Activated CD4-positive, CD25-positive, alpha-beta regulatory T cell treated with anti-CD3 and anti-CD28 coated beads, Interleukin-2, amount 50 U/mL, for 72 hours (primary cell): ENCODE measurements around the gene LIN52.
A peak's percentile ranks its signal among the peaks of the same experiment; 100 is the strongest.

Experiments
- DNase-seq: peaks from one replicate; pipeline ENCODE4 v3.0.0; 2021

The LIN52 gene, protein sequence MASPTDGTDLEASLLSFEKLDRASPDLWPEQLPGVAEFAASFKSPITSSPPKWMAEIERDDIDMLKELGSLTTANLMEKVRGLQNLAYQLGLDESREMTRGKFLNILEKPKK

GRCh38 chr14:74084277-74085046 is at the start of gene LIN52, which contains the start of gene ALDH6A1:
Gene LIN52 (plus strand): TSS chr14:74084956. CDS start chr14:74084975, 19 bp downstream.
Gene ALDH6A1 (minus strand): TSS chr14:74084453. CDS start chr14:74084394, 59 bp downstream.
- DNase-seq: peak; percentile 99

- no peak for DNase-seq
Measured at GRCh38 chr14:74035556-74035955, 49.2 kb upstream of the LIN52 start.

- no peak for DNase-seq
Measured at GRCh38 chr14:74038020-74038859, 46.5 kb upstream of the LIN52 start.

- no peak for DNase-seq
Measured at GRCh38 chr14:74042296-74042695, 42.5 kb upstream of the LIN52 start.

GRCh38 chr14:74045522-74045921 is 39.2 kb upstream of the LIN52 start:
- no peak for DNase-seq

GRCh38 chr14:74048281-74048680 is 36.5 kb upstream of the LIN52 start:
- no peak for DNase-seq

- DNase-seq: no peak
Measured at GRCh38 chr14:74049876-74050495, 34.8 kb upstream of the LIN52 start.

- no peak for DNase-seq
Measured at GRCh38 chr14:74062809-74063150, 22.0 kb upstream of the LIN52 start.

GRCh38 chr14:74064426-74064825 is 20.3 kb upstream of the LIN52 start:
- no peak for DNase-seq

DNA sequence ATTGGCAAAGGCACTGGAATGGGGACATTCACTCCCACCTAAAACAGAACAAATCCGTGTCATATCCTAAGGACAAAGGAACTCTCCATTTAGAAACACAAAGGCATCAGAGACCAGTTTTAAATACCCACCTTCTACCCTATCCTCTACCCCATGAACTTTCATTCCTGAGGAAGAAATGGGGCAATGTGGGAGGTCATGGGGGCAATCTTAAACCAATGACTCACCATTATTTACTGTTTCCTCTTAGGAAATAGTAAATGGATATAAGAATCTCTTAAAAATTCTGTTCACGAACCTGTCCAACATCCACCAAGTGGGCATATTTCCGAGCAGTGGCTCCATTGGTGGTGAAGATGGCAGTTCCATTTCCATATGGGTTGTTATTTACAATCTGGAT is 19.9 kb upstream of the LIN52 start:
- no peak for DNase-seq

DNA sequence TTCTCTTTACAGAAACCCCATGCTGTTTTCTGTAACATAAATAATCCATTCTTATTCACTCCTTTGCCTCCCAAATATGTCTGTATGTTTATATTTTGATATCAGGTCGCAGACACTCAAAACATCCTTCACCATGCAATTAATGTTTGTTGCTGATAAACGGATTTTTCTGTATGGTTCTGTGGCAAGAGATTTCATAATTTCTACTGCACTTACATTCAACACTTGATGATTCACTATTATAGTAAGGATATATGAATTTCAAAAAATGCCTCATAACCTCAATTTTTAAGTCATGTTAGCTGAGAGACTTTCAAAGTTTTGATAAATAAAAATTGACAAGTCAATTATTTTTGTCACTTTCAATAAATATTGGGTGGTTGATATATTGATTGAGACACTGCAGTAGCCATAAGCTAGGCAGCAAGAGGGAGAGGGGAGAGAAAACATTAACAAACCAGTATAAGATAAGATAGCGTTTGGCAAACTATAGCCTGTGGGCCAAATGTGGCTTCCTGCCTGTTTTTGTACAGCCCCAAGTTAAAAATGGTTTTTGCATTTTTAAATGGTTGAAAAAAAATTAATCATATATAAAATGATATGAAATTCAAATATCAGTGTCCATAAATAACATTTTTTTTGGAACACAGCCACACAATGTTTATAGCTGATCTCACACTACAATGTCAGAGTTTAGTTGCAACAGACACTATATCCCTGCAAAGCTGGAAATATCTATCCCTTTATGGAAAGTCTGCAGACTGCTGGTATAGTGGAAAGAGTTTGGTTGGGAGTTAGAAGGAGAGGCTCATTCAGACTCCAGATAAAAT is 18.8 kb upstream of the LIN52 start:
- no peak for DNase-seq

- no peak for DNase-seq
Measured at GRCh38 chr14:74077401-74077800, 7.4 kb upstream of the LIN52 start.

GRCh38 chr14:74080820-74081460 is 3.8 kb upstream of the LIN52 start:
- no peak for DNase-seq

DNA sequence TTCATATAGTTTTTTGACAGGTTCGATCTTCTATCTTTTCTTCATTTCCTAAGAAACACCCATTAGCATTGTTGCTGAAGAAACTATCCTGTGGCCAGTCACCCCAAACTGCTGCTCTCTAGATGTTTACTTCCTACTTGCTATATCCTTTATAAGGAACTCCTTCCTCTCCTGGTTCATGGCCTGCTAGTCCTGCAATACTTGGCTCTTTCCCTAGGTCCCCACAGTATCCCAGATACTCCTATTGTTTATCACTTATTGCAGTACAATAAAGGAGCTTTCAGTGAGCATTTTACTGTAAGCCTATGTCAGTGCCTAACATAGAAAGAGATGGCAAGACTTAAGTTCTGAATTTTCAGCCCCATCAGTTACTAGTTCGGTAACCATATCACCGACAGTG is 3.3 kb upstream of the LIN52 start:
- DNase-seq: no peak

GRCh38 chr14:74083161-74083560 is 1.6 kb upstream of the LIN52 start:
- DNase-seq: no peak

DNA sequence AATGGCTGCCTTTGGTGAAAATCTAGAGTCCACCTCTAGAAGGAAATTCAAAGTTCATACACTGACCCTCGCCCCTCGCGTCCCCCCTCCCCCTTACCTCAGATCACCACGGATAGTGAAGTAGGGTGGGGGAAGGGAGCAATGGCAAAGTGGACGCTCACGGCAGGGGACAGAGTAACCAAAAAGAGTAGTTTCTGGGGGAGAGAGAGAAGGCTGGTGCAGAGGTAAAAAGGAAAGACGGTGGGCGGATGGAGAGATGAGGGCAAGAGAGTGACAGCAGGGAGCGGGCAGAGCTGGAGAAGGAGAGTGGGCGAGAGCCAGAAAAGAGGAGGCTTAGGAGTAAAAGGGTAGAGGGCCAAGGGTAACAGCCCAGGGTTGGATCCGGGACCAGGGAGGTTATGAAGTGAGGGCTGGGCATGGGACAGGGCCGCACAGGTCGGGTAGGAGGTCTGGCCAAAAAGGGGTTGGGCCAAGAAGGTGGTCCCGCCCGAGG is 926 bp upstream of the LIN52 start:
- no peak for DNase-seq

DNA sequence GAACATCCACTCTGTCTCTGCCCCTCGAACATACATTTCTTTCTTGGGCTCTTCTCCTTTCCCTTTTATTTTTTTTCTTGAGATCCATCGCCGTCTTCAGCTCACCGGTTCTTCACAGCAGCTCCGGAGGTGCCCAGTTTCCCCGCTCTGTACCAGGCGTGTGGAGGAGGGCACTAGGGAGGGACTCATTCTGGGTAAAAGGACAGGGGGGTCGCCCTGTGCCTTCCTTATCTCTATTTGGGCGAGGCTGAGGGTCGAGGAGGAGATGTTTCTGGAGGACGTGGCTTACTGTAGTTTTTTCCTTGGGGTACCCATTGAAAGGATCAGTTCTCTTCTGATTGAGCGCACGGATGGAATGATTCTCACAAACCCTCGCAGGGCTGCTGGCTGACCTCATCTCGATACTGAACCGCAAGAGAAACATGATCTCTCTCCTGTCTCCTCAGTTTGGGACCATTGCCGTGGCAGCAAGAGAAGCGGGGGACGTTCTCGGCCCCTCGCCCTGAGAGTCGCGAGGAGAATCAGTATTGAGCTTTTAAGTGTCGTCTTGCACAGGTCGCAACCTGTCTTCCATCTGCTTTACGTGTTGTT is 386 bp downstream of the LIN52 start:
- DNase-seq: peak; percentile 38

DNA sequence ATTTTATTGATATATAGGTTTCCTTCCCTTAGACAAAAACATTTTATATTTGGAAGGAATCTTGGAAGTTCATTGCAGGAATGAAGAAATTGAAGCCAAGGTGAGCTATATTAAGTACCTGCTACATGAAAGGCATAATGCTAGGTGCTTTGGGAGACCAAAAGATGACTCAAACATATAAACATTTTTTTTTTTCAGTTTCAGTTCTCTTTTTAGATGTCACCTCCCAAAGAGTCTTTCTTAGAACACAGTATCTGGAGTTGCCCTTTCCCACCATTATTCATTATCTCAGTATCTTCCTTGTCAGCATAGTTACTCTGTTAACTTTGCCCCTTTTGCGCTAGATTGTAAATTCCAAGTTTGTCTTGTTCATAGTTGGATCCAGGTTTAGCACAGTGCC is 1.1 kb downstream of the LIN52 start:
- DNase-seq: no peak

DNA sequence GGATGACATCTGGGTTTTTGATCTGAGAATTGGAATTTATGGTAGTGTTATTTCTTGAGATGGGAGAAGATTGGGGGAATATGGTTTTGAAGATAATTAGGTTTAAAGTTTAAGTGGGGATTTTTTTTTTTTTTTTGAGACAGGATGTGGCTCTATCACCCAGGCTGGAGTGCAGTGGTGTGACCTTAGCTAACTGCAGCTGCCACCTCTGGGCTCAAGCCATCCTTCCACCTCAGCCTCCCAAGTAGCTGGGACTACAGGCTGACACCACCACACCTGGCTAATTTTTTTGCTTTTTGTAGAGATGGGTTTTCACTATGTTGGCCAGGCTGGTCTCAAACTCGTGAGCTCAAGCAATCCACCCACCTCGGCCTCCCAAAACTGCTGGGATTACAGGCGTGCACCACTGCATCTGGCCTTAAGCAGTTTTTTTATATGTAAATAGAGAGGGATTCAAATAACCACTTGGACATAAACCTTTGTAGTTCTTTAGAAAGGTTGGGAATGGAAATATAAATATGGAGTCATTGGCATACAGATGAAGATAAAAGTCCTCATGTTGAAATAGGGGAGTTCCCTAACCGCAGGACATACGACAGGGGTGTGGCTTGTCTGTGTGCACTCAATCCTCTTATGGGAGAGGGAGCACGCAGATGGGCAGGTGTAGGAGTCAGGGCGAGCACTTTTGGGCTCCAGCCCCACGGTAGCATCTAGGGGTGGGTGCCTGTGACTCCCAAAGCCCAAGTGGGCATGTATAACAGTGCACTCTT is 4.7 kb downstream of the LIN52 start:
- no peak for DNase-seq

GRCh38 chr14:74105381-74105780 is 20.6 kb downstream of the LIN52 start:
- DNase-seq: no peak

- DNase-seq: no peak
Measured at GRCh38 chr14:74109369-74109768, 24.6 kb downstream of the LIN52 start.
